ENCODE results near the gene FAR1. TPM values are rescaled to one million over a fixed set of nuclear protein-coding genes. Genes with fewer than 3 reads are reported as not detected.

The FAR1 gene
- total RNA-seq, 1 donor from 2014 or later = 28.2 TPM

GRCh38 chr11:13776134-13776815 is 107.8 kb downstream of the FAR1 start:
- no peak for DNase-seq (ENCODE audit: low spot score)

- DNase-seq (ENCODE audit: low spot score) = no peak
These were observed 109.0 kb downstream of the FAR1 start for GRCh38 chr11:13777341-13777985.

- no peak for DNase-seq (ENCODE audit: low spot score)
These were observed 109.9 kb downstream of the FAR1 start for GRCh38 chr11:13778345-13778744.

DNA sequence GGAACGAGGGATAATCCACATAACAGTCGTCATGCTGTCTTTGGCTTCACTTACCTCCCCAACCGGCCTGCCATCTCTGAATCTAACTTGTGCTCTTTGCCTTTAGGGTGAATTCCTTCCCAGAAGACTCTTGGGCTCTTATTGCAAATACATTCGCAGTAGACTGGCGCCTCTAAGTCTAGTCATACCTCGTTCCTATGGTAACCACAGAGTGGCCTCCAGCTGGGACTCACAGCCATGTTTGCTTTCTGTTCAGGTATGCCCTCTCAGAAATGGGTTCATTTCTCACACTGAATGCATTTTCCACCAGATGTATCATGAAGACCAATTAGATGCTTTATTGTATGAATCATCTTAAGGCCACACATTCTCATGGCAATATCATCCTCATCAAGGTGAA is 112.7 kb downstream of the FAR1 start:
- DNase-seq (ENCODE audit: low spot score) = no peak

Other genes starting within 250 kb of the FAR1 start
- 24.6 TPM for gene BTBD10, start 205.4 kb upstream of the FAR1 start, total RNA-seq
- not detected for gene PTH, start 172.7 kb upstream of the FAR1 start, total RNA-seq